ENCODE results near the gene CCIN.
"Not testable (repeated sequence)": the region's sequence is repeated elsewhere in the genome, so short reads cannot be mapped to it uniquely, and the experiment has no call there.

Gene CCIN

GRCh38 chr9:36161187-36161586 is 8.0 kb upstream of the CCIN start:
- DNase-seq = no peak

- no peak for DNase-seq
Observed at GRCh38 chr9:36162211-36162738, 6.9 kb upstream of the CCIN start.

GRCh38 chr9:36163049-36163785 is 6.0 kb upstream of the CCIN start:
- no peak for DNase-seq

GRCh38 chr9:36163786-36164170 is 5.4 kb upstream of the CCIN start:
- no peak for DNase-seq

- no peak for DNase-seq
Observed at GRCh38 chr9:36164372-36164771, 4.8 kb upstream of the CCIN start.

GRCh38 chr9:36164989-36165388 is 4.2 kb upstream of the CCIN start:
- DNase-seq = no peak

DNA sequence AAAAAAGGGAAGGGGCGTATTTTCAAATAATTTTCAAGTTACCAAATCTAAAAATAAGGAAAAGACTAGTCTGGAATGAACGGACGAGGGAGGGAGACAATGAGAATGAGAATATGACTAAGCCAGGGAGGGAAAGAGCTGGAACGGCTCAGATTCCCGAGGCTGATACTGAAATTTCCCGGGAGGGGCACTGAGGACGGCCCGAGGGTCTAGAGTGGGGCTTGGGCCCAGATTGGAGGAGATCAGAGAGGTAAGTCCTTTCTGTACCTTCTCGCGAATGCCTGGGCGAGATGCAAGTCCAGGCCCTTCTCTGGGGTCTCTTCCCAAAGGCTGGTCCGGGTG is 3.4 kb upstream of the CCIN start:
- no peak for DNase-seq

GRCh38 chr9:36166168-36166927 is 2.8 kb upstream of the CCIN start:
- peak; percentile 80 to 88 for DNase-seq

GRCh38 chr9:36169708-36170107 is 520 bp downstream of the CCIN start:
- no peak for DNase-seq

- DNase-seq = no peak
Observed at GRCh38 chr9:36170531-36170930, 1.3 kb downstream of the CCIN start.

GRCh38 chr9:36173861-36174260 is 4.7 kb downstream of the CCIN start:
- DNase-seq = no peak

- no peak for DNase-seq
Observed at GRCh38 chr9:36174271-36174670, 5.1 kb downstream of the CCIN start.

- no peak for DNase-seq
Observed at GRCh38 chr9:36174731-36175130, 5.5 kb downstream of the CCIN start.

DNA sequence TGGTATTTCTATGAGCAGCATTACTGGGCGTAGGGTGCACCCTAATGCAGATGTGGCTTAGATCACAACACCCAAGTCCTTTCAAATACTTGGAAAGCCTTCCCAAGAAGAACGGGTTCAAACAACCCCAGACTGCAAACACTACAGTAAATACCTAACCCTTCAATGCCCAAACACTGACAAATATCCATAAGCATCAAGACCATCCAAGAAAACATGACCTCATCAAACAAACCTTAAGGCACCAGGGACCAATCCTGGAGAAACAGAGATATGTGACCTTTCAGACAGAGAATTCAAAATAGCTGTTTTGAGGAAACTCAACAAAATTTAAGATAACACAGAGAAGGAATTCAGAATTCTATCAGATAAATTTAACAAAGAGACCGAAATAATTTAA is 6.0 kb downstream of the CCIN start:
- not testable (repeated sequence) for DNase-seq

DNA sequence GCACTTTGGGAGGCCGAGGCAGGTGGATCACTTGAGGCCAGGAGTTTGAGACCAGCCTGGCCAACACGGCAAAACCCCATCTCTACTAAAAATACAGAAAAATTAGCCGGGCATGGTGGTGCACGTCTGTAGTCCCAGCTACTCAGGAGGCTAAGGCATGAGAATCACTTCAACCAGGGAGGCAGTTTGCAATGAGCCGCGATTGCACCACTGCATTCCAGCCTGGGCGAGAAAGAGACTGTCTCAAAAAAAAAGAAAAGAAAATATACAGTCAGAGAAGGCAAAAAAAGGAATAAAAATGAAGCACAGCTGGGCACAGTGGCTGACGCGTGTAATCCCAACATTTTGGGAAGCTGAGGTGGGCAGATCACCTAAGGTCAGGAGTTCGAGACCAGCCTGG is 7.3 kb downstream of the CCIN start:
- not testable (repeated sequence) for DNase-seq

DNA sequence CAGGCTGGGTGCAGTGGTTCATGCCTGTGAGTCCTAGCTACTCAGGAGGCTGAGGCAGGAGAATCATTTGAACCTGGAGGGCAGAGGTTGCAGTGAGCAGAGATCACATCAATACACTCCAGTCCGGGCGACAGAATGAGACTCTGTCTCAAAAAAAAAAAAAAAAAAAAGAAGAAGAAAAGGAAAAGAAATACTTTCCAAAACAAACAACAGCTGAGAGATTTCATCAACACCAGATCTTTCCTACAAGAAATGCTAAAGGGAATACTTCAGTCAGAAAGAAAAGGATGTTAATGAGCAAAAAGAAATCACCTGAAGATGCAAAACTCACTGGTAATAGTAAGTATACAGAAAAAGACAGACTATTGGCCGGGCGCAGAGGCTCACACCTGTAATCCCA is 8.4 kb downstream of the CCIN start:
- no peak for DNase-seq

- not testable (repeated sequence) for DNase-seq
Observed at GRCh38 chr9:36180243-36180642, 11.1 kb downstream of the CCIN start.

GRCh38 chr9:36187414-36187813 is 18.2 kb downstream of the CCIN start:
- DNase-seq = no peak

GRCh38 chr9:36188212-36188611 is 19.0 kb downstream of the CCIN start:
- no peak for DNase-seq

GRCh38 chr9:36189976-36190375 is 20.8 kb downstream of the CCIN start:
- DNase-seq = no peak

DNA sequence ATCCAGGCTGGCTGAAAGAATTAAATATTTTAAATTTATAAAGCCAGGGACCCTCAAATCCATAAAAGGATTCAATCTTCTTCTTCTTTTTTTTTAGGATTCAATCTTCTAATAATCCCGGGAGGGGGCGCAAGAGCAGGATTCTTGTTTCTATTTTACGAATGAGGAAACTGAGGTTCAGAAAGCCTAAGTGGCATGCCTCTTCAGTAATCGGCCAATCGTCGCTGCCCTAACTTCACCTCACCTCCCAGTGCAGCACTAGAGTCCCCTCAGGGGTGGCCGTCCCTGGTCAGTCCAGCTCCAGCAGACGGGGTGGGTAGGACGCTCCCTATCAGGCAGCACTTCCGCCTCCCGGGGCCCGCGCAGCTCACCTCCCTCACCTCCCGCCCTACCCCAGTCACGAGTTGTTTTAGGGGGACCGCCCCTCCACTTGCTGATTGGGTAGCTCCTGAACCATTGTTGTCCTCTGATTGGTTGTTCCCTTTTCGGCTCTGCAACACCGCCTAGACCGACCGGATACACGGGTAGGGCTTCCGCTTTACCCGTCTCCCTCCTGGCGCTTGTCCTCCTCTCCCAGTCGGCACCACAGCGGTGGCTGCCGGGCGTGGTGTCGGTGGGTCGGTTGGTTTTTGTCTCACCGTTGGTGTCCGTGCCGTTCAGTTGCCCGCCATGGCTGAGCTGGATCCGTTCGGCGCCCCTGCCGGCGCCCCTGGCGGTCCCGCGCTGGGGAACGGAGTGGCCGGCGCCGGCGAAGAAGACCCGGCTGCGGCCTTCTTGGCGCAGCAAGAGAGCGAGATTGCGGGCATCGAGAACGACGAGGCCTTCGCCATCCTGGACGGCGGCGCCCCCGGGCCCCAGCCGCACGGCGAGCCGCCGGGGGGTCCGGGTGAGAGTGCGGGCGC is 21.5 kb downstream of the CCIN start, which contains the start of gene CLTA:
Gene CLTA, plus strand, starts transcription at position 534 of the 902 bp plus-strand sequence. Its CDS starts 136 bp downstream, at position 670.
- peak; percentile 96 to 97 for DNase-seq

DNA sequence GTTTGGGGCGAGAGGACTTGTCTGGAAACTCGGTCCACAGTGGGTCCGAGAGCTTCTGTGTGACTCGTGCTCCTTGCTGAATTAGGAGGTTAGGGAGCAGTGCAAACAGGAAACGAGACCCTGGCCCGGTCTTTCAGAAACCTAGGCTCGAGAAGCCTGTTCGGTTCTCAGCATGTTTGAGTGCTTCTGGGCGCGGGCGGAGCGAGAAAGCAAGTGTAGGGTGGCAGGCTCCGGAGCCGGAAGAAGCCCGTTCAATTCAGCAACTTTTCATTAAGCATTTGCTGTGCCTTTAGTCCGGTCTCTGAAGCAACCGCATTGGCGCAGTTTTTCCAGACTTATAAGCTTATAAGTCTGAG is 22.1 kb downstream of the CCIN start:
- DNase-seq = peak; percentile 11 to 40

GRCh38 chr9:36191686-36192085 is 22.5 kb downstream of the CCIN start:
- no peak for DNase-seq

All from CD4-positive, alpha-beta T cell treated with Interferon alpha-2 for 1 hour (primary cell).